ENCODE results near the gene ZNF804A.

The ZNF804A gene

DNA sequence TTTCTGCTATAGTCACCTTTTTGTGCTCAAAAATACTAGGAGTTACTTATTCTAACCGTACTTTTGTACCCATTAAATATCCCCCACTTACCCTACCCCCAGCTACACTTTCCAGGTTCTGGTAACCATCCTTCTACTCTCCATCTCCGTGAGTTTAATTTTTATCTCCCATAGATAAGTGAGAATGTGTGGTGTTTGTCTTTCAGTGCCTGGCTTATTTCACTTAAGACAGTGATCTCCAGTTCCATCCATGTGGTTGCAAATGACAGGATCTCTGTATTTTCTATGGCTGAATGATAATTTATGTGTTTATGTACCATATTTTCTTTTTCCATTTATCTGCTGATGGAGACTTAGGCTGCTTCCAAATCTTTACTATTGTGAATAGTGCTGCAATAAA, 323.3 kb downstream of the ZNF804A start:
- POLR2A ChIA-PET, result no interaction called here
- TF ChIP-seq CTBP1 (IDR thresholded peaks at IDR 0.05; ENCODE audit: borderline replicate concordance) (no peak), NFRKB (IDR thresholded peaks at IDR 0.05) (no peak), ELF4 (IDR thresholded peaks at IDR 0.05) (no peak), SP1 (IDR thresholded peaks at IDR 0.05) (no peak), L3MBTL2 (conservative IDR thresholded peaks at IDR 0.05) (no peak)
- no peak for DNase-seq (ENCODE audit: extremely low spot score)
- CTCF ChIA-PET, result no interaction called here

DNA sequence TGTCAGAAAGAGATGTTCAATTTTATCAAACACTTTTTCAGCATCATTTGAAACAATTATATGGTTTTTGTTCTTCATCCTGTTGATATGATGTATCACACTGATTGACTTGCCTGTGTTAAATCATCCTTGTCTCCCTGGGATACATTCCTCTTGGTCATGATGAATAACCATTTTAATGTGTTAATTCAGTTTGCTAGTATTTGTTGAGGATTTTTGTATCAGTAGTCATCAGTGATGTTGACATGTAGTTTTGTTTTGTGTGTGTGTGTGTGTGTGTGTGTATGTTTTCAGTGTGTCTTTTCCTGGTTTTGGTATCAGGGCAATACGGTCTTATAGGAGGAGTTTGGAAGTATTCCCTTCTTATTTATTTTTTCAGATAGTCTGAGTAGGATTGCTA, 325.4 kb downstream of the ZNF804A start:
- POLR2A ChIA-PET, result no interaction called here
- DNase-seq (ENCODE audit: extremely low spot score), result no peak
- TF ChIP-seq L3MBTL2 (conservative IDR thresholded peaks at IDR 0.05), result no peak
- CTCF ChIA-PET, result interaction anchor here (0.8 kb wide), 1 partner anchor 548 kb away, joined by 7 read pairs; no protein-coding TSS in a partner anchor

DNA sequence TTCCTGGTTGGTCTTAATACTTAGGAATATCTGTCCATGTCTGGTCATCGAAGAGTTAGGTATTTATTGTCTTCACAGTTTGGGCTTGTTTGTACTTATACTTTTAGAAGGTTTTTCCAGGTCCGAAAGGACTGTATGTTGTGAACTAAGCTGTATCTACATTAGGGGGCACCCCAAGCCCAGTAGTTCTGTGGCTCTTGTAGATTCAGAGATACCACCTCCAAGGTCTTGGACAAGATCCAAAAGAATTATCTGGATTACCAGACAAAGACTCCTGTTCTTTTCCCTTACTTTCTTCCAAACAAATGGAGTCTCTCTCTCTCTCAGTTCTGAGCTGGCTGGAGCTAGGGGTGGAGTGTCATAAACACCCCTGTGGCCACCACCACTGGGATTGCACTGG, 328.7 kb downstream of the ZNF804A start:
- CTCF ChIA-PET, result no interaction called here
- POLR2A ChIA-PET, result no interaction called here
- no peak for TF ChIP-seq CTBP1 (IDR thresholded peaks at IDR 0.05; ENCODE audit: borderline replicate concordance)
- no peak for TF ChIP-seq SUZ12 (IDR thresholded peaks at IDR 0.05)
- no peak for TF ChIP-seq FOXK2 (IDR thresholded peaks at IDR 0.05)
- TF ChIP-seq NFRKB (IDR thresholded peaks at IDR 0.05), result no peak
- no peak for TF ChIP-seq SP1 (IDR thresholded peaks at IDR 0.05)
- no peak for TF ChIP-seq ZNF384 (IDR thresholded peaks at IDR 0.05)
- TF ChIP-seq FOXM1 (IDR thresholded peaks at IDR 0.05; ENCODE audit: borderline replicate concordance), result no peak
- no peak for TF ChIP-seq L3MBTL2 (conservative IDR thresholded peaks at IDR 0.05)
- TF ChIP-seq ELF4 (IDR thresholded peaks at IDR 0.05), result no peak
- TF ChIP-seq BHLHE40 (IDR thresholded peaks at IDR 0.05; ENCODE audit: borderline replicate concordance), result no peak
- no peak for TF ChIP-seq HDGF (IDR thresholded peaks at IDR 0.05; ENCODE audit: borderline replicate concordance)
- TF ChIP-seq TARDBP (IDR thresholded peaks at IDR 0.05), result no peak
- TF ChIP-seq FOXA1 (IDR thresholded peaks at IDR 0.05), result no peak
- TF ChIP-seq ARNT (IDR thresholded peaks at IDR 0.05), result no peak
- no peak for TF ChIP-seq LEF1 (IDR thresholded peaks at IDR 0.05; ENCODE audit: borderline replicate concordance)
- TF ChIP-seq, protein P1, sequence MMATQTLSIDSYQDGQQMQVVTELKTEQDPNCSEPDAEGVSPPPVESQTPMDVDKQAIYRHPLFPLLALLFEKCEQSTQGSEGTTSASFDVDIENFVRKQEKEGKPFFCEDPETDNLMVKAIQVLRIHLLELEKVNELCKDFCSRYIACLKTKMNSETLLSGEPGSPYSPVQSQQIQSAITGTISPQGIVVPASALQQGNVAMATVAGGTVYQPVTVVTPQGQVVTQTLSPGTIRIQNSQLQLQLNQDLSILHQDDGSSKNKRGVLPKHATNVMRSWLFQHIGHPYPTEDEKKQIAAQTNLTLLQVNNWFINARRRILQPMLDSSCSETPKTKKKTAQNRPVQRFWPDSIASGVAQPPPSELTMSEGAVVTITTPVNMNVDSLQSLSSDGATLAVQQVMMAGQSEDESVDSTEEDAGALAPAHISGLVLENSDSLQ (IDR thresholded peaks at IDR 0.05), result no peak
- DNase-seq (ENCODE audit: extremely low spot score), result no peak

DNA sequence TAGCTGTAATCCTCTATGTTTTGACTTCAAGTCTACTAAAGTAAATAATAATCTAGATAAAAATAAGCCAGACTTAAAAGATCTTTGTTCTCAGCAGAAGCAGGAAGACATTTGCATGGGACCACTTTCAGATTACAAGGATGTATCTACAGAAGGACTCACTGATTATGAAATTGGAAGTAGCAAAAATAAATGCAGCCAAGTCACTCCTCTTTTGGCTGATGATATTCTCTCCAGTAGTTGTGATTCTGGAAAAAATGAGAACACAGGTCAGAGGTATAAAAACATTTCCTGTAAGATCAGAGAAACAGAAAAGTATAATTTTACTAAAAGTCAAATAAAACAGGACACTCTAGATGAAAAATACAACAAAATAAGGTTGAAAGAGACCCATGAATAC, 338.4 kb downstream of the ZNF804A start:
- DNase-seq (ENCODE audit: extremely low spot score), result no peak
- POLR2A ChIA-PET, result no interaction called here
- no peak for TF ChIP-seq ZNF384 (IDR thresholded peaks at IDR 0.05)
- no peak for TF ChIP-seq ELF4 (IDR thresholded peaks at IDR 0.05)

DNA sequence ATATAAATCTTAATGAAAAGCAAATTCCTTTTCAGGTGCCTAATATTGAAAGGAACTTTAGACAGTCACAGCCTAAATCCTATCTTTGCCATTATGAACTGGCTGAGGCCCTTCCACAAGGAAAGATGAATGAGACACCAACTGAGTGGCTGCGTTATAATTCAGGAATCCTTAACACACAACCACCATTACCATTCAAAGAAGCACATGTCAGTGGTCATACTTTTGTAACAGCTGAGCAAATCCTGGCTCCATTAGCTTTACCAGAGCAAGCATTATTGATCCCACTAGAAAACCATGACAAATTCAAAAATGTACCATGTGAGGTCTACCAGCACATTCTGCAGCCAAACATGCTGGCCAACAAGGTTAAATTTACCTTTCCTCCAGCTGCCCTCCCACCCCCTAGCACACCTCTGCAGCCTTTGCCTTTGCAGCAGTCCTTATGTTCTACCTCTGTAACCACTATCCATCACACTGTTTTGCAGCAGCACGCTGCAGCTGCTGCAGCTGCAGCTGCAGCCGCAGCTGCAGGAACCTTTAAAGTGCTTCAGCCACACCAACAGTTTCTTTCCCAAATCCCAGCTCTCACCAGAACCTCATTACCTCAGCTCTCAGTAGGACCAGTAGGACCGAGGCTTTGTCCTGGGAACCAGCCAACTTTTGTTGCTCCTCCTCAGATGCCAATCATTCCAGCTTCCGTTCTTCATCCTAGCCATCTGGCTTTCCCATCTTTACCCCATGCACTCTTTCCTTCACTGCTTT, 340.1 kb downstream of the ZNF804A start:
- ChIA-PET CTCF (no interaction called here), POLR2A (no interaction called here)
- TF ChIP-seq, protein P1 (IDR thresholded peaks at IDR 0.05), result no peak
- TF ChIP-seq FOXM1 (IDR thresholded peaks at IDR 0.05; ENCODE audit: borderline replicate concordance) (no peak), FOXA1 (IDR thresholded peaks at IDR 0.05) (no peak), ZNF384 (IDR thresholded peaks at IDR 0.05) (no peak), L3MBTL2 (conservative IDR thresholded peaks at IDR 0.05) (no peak), SUZ12 (IDR thresholded peaks at IDR 0.05) (no peak), ELF4 (IDR thresholded peaks at IDR 0.05) (no peak), SP1 (IDR thresholded peaks at IDR 0.05) (no peak), ARNT (IDR thresholded peaks at IDR 0.05) (no peak), BHLHE40 (IDR thresholded peaks at IDR 0.05; ENCODE audit: borderline replicate concordance) (no peak), HDGF (IDR thresholded peaks at IDR 0.05; ENCODE audit: borderline replicate concordance) (no peak), NFRKB (IDR thresholded peaks at IDR 0.05) (no peak), LEF1 (IDR thresholded peaks at IDR 0.05; ENCODE audit: borderline replicate concordance) (no peak), CTBP1 (IDR thresholded peaks at IDR 0.05; ENCODE audit: borderline replicate concordance) (no peak), FOXK2 (IDR thresholded peaks at IDR 0.05) (no peak), TARDBP (IDR thresholded peaks at IDR 0.05) (no peak)
- no peak for DNase-seq (ENCODE audit: extremely low spot score)

More for the DNA sequence above, 338.4 kb downstream of the ZNF804A start:
- CTCF ChIA-PET, result no interaction called here

DNA sequence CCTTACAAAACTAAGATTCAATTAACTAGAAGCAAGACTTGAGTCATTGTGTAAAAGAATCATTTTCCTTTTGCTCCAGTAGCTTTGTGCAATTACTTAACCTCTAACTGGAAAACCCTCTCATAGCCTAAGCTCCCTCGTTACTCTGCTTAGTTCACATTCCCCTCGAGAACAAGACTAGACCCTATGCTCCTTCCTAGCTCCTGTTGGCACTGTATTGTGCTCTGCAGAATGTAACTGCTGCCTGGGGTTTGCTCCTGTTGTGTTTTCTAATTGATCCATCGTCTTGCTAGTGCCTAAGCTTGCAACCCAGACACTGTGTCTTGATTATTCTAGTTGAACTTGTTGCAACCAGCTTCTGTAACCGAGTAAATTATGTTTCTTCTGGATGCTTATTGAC, 347.0 kb downstream of the ZNF804A start:
- CTCF ChIA-PET, result no interaction called here
- TF ChIP-seq SUZ12 (IDR thresholded peaks at IDR 0.05) (no peak), ARNT (IDR thresholded peaks at IDR 0.05) (no peak), NFRKB (IDR thresholded peaks at IDR 0.05) (no peak), HDGF (IDR thresholded peaks at IDR 0.05; ENCODE audit: borderline replicate concordance) (no peak), ZNF384 (IDR thresholded peaks at IDR 0.05) (no peak), BHLHE40 (IDR thresholded peaks at IDR 0.05; ENCODE audit: borderline replicate concordance) (no peak), ELF4 (IDR thresholded peaks at IDR 0.05) (no peak)
- no peak for DNase-seq (ENCODE audit: extremely low spot score)
- POLR2A ChIA-PET, result no interaction called here

DNA sequence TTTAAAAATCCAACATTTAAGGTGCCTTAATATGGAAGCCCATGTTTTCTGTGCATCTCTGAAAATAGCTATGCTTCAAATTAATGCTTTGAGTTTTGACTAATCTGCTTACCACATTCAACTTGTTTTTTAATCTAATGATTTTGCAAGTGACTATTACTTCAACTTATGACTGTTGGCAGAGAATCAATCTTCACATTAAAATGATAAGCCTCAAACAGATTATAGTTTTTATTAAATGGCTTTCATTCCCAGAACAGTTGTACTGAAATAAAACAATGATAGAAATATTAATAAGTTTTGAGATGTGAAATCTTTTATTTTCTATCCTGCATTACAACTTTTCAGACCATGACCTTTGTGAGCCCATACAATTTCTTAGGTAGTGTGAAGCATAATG, 347.5 kb downstream of the ZNF804A start:
- POLR2A ChIA-PET, result no interaction called here
- TF ChIP-seq, protein P1 (IDR thresholded peaks at IDR 0.05), result no peak
- TF ChIP-seq BHLHE40 (IDR thresholded peaks at IDR 0.05; ENCODE audit: borderline replicate concordance) (no peak), SUZ12 (IDR thresholded peaks at IDR 0.05) (no peak), FOXA1 (IDR thresholded peaks at IDR 0.05) (no peak), FOXK2 (IDR thresholded peaks at IDR 0.05) (no peak), TARDBP (IDR thresholded peaks at IDR 0.05) (no peak), SP1 (IDR thresholded peaks at IDR 0.05) (no peak), ELF4 (IDR thresholded peaks at IDR 0.05) (no peak), CTBP1 (IDR thresholded peaks at IDR 0.05; ENCODE audit: borderline replicate concordance) (no peak), LEF1 (IDR thresholded peaks at IDR 0.05; ENCODE audit: borderline replicate concordance) (no peak), ARNT (IDR thresholded peaks at IDR 0.05) (no peak), HDGF (IDR thresholded peaks at IDR 0.05; ENCODE audit: borderline replicate concordance) (no peak)
- CTCF ChIA-PET, result no interaction called here
- DNase-seq (ENCODE audit: extremely low spot score), result no peak

Measured in HEK293T (cell line).